Smooth muscle cell (in vitro differentiated cells): Measurements from ENCODE around the gene MED13L. TPM values are rescaled to one million over a fixed set of nuclear protein-coding genes. Genes with fewer than 3 reads are reported as not detected.
A peak's percentile ranks its signal among the peaks of the same experiment; 100 is the strongest.

ENCODE experiments used
- DNase-seq: peaks from one replicate; lab custom pipeline; 2025; ENCODE audit not compliant: unreplicated experiment; lab: John Stamatoyannopoulos, UW
- H2AFZ ChIP-seq: fragments of 200-600 bp; sonication (generic); 2 replicates; pipeline ENCODE4 v1.6.0; 2016; ENCODE audit warnings: antibody characterized with exemption, low read depth, mild to moderate bottlenecking
- H3F3A ChIP-seq: fragments of 200-600 bp; sonication (generic); 2 replicates; pipeline ENCODE4 v1.6.0; 2017; ENCODE audit warnings: antibody characterized with exemption, low read depth
- H3K27ac ChIP-seq: fragments of 200-600 bp; sonication (generic); 2 replicates; pipeline ENCODE4 v1.5.1; 2016; ENCODE audit warnings: low read depth, mild to moderate bottlenecking
- H3K27me3 ChIP-seq: fragments of 200-600 bp; sonication (generic); 2 replicates; pipeline ENCODE4 v1.6.1; 2016; ENCODE audit warnings: low read depth, mild to moderate bottlenecking
- H3K36me3 ChIP-seq: fragments of 200-600 bp; sonication (generic); 2 replicates; pipeline ENCODE4 v1.5.1; 2016; ENCODE audit warnings: low read depth
- H3K4me1 ChIP-seq: fragments of 200-600 bp; sonication (generic); 2 replicates; pipeline ENCODE4 v1.5.1; 2016; ENCODE audit warnings: low read depth
- H3K4me2 ChIP-seq: fragments of 200-600 bp; sonication (generic); 2 replicates; pipeline ENCODE4 v1.6.0; 2016; ENCODE audit warnings: mild to moderate bottlenecking
- H3K4me3 ChIP-seq: fragments of 200-600 bp; sonication (generic); 2 replicates; pipeline ENCODE4 v1.5.1; 2016; ENCODE audit warnings: mild to moderate bottlenecking
- H3K79me2 ChIP-seq: fragments of 200-600 bp; sonication (generic); 2 replicates; pipeline ENCODE4 v1.6.0; 2016; ENCODE audit warnings: low read depth, mild to moderate bottlenecking
- H3K9ac ChIP-seq: fragments of 200-600 bp; sonication (generic); 2 replicates; pipeline ENCODE4 v1.6.0; 2016; ENCODE audit warnings: low read depth
- H3K9me3 ChIP-seq: fragments of 200-600 bp; sonication (generic); replicated peaks from 2 replicates; pipeline ENCODE4 v1.5.1; 2016; ENCODE audit warnings: low read depth
- H4K20me1 ChIP-seq: fragments of 200-600 bp; sonication (generic); 2 replicates; pipeline ENCODE4 v1.6.0; 2016; ENCODE audit warnings: low read depth
- CTCF ChIP-seq: fragments of 200-600 bp; sonication (generic); IDR thresholded peaks from 2 replicates; pipeline ENCODE4 v1.5.1; 2017; ENCODE audit warnings: borderline replicate concordance, mild to moderate bottlenecking, antibody characterized with exemption; ENCODE audit not compliant: insufficient read depth, poor library complexity, severe bottlenecking
- WGBS: methylation state at CpG from one replicate; pipeline ENCODE4 v1.1.7; 2016; ENCODE audit warnings: low lambda C conversion rate; 5-methylcytosine and 5-hydroxymethylcytosine counted together
- polyA plus RNA-seq: library from polyadenylated mRNA; unstranded; fragments of >200 nt; fragmentation: Nextera tagmentation; extraction: Ambion mirVana; gene quantifications from 2 replicates; pipeline ENCODE4 v1.2.1, GENCODE V29; 2016
- total RNA-seq: library from RNA; depleted of rRNA; stranded (reverse); fragments of >200 nt; gene quantifications from 2 replicates; pipeline ENCODE4 v1.2.3, GENCODE V29; 2014

MED13L gene
- total and polyA plus RNA-seq, 2 experiments from 2014 or later: 13.2 to 74.3 TPM

- Histone ChIP-seq H3K4me3 (peak overlapping the region; percentile 8), H3K79me2 (peaks cover 89% of the 10 kb centered on the region), H3K27ac (peak overlapping the region; percentile 90), H3K9ac (peak overlapping the region; percentile 60), H3K9me3 (no peaks in the 10 kb centered on the region), H3K36me3 (no peaks in the 10 kb centered on the region), H3K4me1 (peaks cover 32% of the 10 kb centered on the region), H3F3A (peaks cover 18% of the 10 kb centered on the region), H3K4me2 (peak overlapping the region; percentile 49), H4K20me1 (peaks cover 92% of the 10 kb centered on the region), H2AFZ (no peak overlapping the region), H3K27me3 (no peaks in the 10 kb centered on the region)
- no peak for DNase-seq
- TF ChIP-seq CTCF: no peak
- 49% methylated on average over 9 of the region's 9 CpGs for WGBS
Measured at GRCh38 chr12:116142936-116143898, 134.3 kb downstream of the MED13L start.

GRCh38 chr12:116141833-116142162 is 135.7 kb downstream of the MED13L start:
- Histone ChIP-seq H3K79me2 (peaks cover 88% of the 10 kb centered on the region), H3F3A (peaks cover 22% of the 10 kb centered on the region), H2AFZ (no peak overlapping the region), H4K20me1 (peaks cover 98% of the 10 kb centered on the region), H3K27ac (peak overlapping the region; percentile 90), H3K36me3 (no peaks in the 10 kb centered on the region), H3K4me1 (peaks cover 35% of the 10 kb centered on the region), H3K9me3 (no peaks in the 10 kb centered on the region), H3K4me3 (no peak overlapping the region), H3K4me2 (peak overlapping the region; percentile 49), H3K27me3 (no peaks in the 10 kb centered on the region), H3K9ac (no peak overlapping the region)
- WGBS: 100% methylated on average over 2 of the region's 2 CpGs
- TF ChIP-seq CTCF: no peak
- no peak for DNase-seq

GRCh38 chr12:116141110-116141832 is 136.2 kb downstream of the MED13L start:
- Histone ChIP-seq H3K79me2 (peaks cover 86% of the 10 kb centered on the region), H3K4me2 (no peak overlapping the region), H3K4me1 (peaks cover 35% of the 10 kb centered on the region), H3K27me3 (no peaks in the 10 kb centered on the region), H3K9ac (no peak overlapping the region), H3K9me3 (no peaks in the 10 kb centered on the region), H3F3A (peaks cover 22% of the 10 kb centered on the region), H3K4me3 (no peak overlapping the region), H3K27ac (peak overlapping the region; percentile 1), H4K20me1 (peaks cover 98% of the 10 kb centered on the region), H3K36me3 (no peaks in the 10 kb centered on the region), H2AFZ (no peak overlapping the region)
- no peak for DNase-seq
- peak; percentile 24 for TF ChIP-seq CTCF
- WGBS: 93% methylated on average over 4 of the region's 4 CpGs
